Measurements from ENCODE around the gene SPATA24. TPM values are rescaled to one million over a fixed set of nuclear protein-coding genes. Genes with fewer than 3 reads are reported as not detected.

The SPATA24 gene
- total RNA-seq, 1 experiment from 2014 or later: 10.6 TPM

- no peak for DNase-seq (ENCODE audit: low spot score)
- in situ Hi-C loops (cut with HindIII; ENCODE audit: low sequenced_read_pairs): no loop called here
Measured at GRCh38 chr5:139401546-139401945, 2.3 kb downstream of the SPATA24 start.

DNA sequence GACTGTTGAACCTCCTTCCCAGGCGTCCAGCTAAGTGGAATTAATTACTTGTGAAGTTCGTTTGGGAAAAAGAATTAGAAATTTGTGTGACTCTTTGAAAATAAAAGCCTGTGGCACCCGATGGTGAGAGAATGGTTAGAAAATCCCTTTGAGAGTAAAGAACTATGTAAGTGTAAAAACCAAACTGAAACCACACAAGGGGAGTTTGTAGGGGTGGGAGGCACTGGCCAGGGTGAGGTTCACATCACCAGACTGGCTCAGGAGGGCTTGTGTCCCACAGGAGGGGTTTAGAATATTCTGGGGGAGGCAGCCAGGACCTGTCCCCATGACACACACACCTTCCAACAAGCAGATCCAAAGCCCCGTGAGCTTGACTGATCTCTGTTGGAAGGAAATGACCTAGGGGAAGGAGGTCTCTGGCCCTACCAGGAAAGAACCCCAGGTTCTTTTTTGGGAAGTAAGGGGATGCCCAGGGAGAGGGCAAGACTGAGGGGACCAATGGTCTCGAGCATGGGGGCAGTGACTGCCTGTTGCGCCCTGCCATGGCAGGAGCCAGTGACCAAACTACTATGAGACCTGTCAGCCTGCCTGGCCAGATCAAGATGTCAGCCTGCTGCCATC is 4.3 kb downstream of the SPATA24 start:
- in situ Hi-C loops (cut with HindIII; ENCODE audit: low sequenced_read_pairs): no loop called here

GRCh38 chr5:139397921-139398320 is 6.0 kb downstream of the SPATA24 start:
- in situ Hi-C loops (cut with HindIII; ENCODE audit: low sequenced_read_pairs): no loop called here
- DNase-seq (ENCODE audit: low spot score): no peak

More for the DNA sequence above, 4.3 kb downstream of the SPATA24 start:
- DNase-seq (ENCODE audit: low spot score): no peak

- no peak for DNase-seq (ENCODE audit: low spot score)
- in situ Hi-C loops (cut with HindIII; ENCODE audit: low sequenced_read_pairs): no loop called here
Measured at GRCh38 chr5:139396691-139397090, 7.2 kb downstream of the SPATA24 start.

GRCh38 chr5:139395844-139396640 is 7.8 kb downstream of the SPATA24 start:
- in situ Hi-C loops (cut with HindIII; ENCODE audit: low sequenced_read_pairs): no loop called here
- no peak for DNase-seq (ENCODE audit: low spot score)

DNA sequence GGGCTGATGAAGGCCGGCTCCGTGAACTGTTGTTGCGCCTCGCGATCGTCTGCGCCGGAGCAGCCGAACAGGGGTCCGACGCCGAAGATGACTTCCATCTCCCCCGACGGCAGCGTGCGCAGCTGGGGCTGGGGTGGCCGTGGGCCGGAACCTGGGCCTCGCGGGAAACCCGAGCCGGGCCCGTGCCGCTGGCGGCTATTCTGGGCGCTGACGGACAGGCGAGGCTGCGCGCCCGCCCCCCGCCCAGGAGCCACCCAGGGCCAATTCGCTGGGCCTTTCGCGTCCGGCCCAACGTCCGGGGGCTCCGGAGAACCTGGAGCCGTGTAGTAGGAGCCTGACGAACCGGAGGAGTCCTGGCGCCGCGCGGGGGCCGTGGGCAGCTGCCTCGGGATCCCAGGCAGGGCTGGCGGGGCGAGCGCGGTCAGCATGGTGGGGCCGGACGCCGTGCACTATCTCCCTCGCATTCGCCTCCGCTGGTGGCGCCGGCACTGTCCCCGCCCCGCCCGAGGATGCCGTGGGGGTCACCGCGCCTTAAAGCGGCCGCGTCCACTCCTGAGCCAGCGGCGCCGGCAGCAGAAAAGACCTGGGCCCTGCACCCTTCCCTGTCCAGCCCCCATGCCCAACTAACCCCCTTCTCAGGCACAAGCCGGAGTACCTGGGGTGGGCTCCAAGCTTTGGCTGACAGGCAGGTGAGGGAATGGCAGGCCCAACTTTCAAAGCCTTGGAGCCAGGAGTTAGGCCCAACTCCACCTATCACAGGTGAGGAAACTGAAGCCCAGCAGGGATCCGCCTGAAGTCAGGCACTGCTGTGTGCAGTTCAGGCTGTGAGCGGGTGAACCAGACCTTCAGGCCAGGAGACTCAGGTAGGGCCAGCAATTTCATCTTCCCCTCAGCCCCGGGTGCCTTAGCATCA is 9.0 kb downstream of the SPATA24 start, which contains the start of gene PROB1:
Gene PROB1 (minus strand): TSS at position 451 of the 913 bp plus-strand sequence. CDS start 23 bp downstream, at position 428.
- in situ Hi-C loops (cut with HindIII; ENCODE audit: low sequenced_read_pairs): no loop called here
- no peak for DNase-seq (ENCODE audit: low spot score)

GRCh38 chr5:139394123-139394653 is 9.7 kb downstream of the SPATA24 start:
- no peak for DNase-seq (ENCODE audit: low spot score)
- in situ Hi-C loops (cut with HindIII; ENCODE audit: low sequenced_read_pairs): no loop called here

- in situ Hi-C loops (cut with HindIII; ENCODE audit: low sequenced_read_pairs): no loop called here
- DNase-seq (ENCODE audit: low spot score): no peak
Measured at GRCh38 chr5:139393497-139394122, 10.3 kb downstream of the SPATA24 start.

GRCh38 chr5:139392678-139393496 is 11.0 kb downstream of the SPATA24 start:
- no peak for DNase-seq (ENCODE audit: low spot score)
- in situ Hi-C loops (cut with HindIII; ENCODE audit: low sequenced_read_pairs): no loop called here

DNA sequence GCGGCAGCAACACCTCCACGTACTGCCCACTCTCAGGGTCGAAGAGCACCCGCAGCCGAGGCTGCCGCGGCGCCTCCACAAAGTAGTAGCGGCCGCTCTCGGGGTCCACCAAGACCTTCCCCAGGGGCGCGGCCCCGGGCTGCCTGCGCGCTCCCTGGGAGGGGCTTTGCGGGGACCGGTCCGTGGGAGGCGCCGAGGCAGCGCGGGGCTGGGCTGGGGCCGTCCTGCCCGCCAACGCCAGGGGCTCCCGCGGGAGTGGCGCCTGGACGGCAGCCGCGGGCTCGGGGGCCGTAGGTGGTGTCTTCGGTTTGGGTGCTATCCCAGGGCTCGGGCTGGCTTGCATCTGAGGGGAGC is 11.6 kb downstream of the SPATA24 start:
- in situ Hi-C loops (cut with HindIII; ENCODE audit: low sequenced_read_pairs): no loop called here
- DNase-seq (ENCODE audit: low spot score): no peak

- DNase-seq (ENCODE audit: low spot score): no peak
- in situ Hi-C loops (cut with HindIII; ENCODE audit: low sequenced_read_pairs): no loop called here
Measured at GRCh38 chr5:139391570-139392323, 12.1 kb downstream of the SPATA24 start.

DNA sequence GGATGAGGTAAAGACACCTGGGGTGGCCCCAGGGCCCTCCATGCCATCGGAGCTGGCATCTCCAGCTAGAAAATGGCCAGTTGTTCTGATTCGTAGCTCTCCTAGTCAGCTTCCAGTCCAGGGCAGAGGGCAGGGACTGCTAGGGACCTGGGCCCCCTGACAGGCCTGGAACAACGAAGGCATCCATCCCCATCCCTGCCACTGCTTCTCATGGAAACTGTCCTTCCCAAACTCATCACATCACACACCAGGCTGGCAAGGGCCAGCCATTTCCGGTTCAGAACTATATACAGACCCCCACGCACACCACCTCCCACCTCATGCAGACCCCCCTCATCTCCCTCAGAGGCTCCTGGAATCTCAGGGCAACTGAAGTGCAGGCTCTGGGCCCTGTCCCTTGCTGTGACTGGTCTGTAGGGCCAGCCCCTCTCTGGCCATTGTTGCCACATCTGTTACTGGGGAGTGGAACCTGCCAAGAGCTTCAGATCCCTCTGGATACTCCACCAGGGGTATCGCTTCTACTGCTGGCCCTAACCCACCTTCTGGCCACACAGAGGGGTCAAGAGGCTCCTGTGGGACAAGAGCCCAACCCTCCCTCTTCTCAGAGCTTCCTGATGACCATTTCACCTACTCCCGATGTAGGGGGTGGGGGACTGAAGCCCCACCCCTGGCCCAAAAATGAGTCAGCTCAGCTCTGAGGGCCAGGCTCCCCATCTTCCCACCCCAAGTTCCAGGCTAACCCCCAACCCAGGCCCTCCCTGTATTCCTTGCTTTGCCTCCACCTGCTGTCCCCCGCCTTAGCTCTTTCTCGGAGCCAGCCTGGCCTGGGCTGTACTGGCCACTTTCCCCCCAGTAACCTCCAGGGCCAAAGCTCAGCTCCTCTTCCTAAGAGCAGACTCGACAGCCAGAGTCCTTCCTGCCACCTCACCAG is 13.0 kb downstream of the SPATA24 start:
- no peak for DNase-seq (ENCODE audit: low spot score)
- in situ Hi-C loops (cut with HindIII; ENCODE audit: low sequenced_read_pairs): no loop called here

GRCh38 chr5:139389701-139390638 is 13.9 kb downstream of the SPATA24 start, which contains the start of gene MZB1:
MZB1 (minus strand) TSS chr5:139389913; CDS start chr5:139389856, 57 bp downstream.
- in situ Hi-C loops (cut with HindIII; ENCODE audit: low sequenced_read_pairs): no loop called here
- DNase-seq (ENCODE audit: low spot score): no peak

GRCh38 chr5:139388198-139388821 is 15.6 kb downstream of the SPATA24 start:
- no peak for DNase-seq (ENCODE audit: low spot score)
- in situ Hi-C loops (cut with HindIII; ENCODE audit: low sequenced_read_pairs): no loop called here

GRCh38 chr5:139387611-139388197 is 16.2 kb downstream of the SPATA24 start:
- in situ Hi-C loops (cut with HindIII; ENCODE audit: low sequenced_read_pairs): no loop called here
- no peak for DNase-seq (ENCODE audit: low spot score)
